Esophagus squamous epithelium (tissue), 4 donors: ENCODE measurements around the gene DPH6.

Source experiments
- POLR2A ChIP-seq, 4 donors: fragments of 450-650 bp; IDR thresholded peaks; one replicate each; pipeline ENCODE4 v1.6.1; 2017; ENCODE audit warnings: antibody characterized with exemption in 4 of 4, mild to moderate bottlenecking in 4 of 4, moderate library complexity in 3 of 4
- TF ChIP-seq, protein P1 (sequence below), 6 experiments: fragments of 450-650 bp in 4 of 6; fragments of 200-600 bp in 2 of 6; sonication (generic) in 2 of 6; IDR thresholded peaks; one replicate each; pipeline ENCODE4 v1.5.1; 2016 to 2019; ENCODE audit warnings: antibody characterized with exemption in 6 of 6, mild to moderate bottlenecking in 4 of 6, moderate library complexity in 4 of 6

DNA sequence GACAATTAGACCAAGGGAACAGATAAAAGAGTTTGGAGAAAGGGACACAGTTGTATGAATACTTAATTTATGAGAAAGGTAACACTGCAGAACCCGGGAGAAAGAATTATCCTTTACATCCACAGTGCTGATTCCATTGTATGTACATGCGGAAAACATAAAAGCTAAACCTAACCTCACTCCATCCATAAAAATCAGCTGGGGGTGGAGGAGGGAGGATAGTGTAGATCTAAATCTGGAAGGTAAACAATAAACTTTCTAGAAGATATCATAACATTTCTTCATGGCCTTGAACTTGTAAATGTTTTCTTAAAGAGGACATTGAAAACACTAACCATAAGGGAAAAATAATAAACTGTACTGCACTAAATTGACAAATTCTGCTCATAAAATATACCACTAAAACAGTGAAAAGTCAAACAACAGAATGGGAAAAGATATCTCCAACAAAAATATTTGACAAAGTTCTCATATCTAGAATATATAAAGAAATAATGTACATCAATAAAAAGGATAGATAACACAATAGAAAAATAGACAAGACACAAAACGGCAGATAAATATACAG lies 220.5 kb downstream of the DPH6 start:
- TF ChIP-seq, protein P1, sequence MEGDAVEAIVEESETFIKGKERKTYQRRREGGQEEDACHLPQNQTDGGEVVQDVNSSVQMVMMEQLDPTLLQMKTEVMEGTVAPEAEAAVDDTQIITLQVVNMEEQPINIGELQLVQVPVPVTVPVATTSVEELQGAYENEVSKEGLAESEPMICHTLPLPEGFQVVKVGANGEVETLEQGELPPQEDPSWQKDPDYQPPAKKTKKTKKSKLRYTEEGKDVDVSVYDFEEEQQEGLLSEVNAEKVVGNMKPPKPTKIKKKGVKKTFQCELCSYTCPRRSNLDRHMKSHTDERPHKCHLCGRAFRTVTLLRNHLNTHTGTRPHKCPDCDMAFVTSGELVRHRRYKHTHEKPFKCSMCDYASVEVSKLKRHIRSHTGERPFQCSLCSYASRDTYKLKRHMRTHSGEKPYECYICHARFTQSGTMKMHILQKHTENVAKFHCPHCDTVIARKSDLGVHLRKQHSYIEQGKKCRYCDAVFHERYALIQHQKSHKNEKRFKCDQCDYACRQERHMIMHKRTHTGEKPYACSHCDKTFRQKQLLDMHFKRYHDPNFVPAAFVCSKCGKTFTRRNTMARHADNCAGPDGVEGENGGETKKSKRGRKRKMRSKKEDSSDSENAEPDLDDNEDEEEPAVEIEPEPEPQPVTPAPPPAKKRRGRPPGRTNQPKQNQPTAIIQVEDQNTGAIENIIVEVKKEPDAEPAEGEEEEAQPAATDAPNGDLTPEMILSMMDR (IDR thresholded peaks at IDR 0.05), result no peak
- TF ChIP-seq POLR2A (IDR thresholded peaks at IDR 0.05), result no peak
